ENCODE results near the gene EDN2. TPM values are rescaled to one million over a fixed set of nuclear protein-coding genes. Genes with fewer than 3 reads are reported as not detected.

Gene EDN2
- total and polyA plus RNA-seq, 2 donors (not counting 1 experiment from before 2014, with no cell fraction given): not detected

GRCh38 chr1:41493626-41494350, 9.3 kb upstream of the EDN2 start:
- H3K4me3 ChIP-seq (ENCODE audit: control extremely low read depth in 1 of 5, extremely low read depth in 1 of 5, insufficient read depth in 1 of 5, low read depth in 2 of 5, low read length in 4 of 5): no peak overlapping the region
- intact Hi-C loops (cut with micrococcal nuclease): no loop called here
- no peak overlapping the region for H2AFZ ChIP-seq (ENCODE audit: insufficient read depth, low read depth, low read length, poor library complexity, severe bottlenecking)
- H3K4me3 Mint-ChIP-seq: no peak overlapping the region
- DNase-seq (no peak), ATAC-seq (ENCODE audit: low read depth) (no peak)
- no peak overlapping the region for H3K9ac ChIP-seq (ENCODE audit: low read length)
- TF ChIP-seq EZH2 (IDR thresholded peaks at IDR 0.05; ENCODE audit: borderline replicate concordance, insufficient read depth, low read depth, low read length, poor library complexity, severe bottlenecking): no peak
- TF ChIP-seq, protein P1, sequence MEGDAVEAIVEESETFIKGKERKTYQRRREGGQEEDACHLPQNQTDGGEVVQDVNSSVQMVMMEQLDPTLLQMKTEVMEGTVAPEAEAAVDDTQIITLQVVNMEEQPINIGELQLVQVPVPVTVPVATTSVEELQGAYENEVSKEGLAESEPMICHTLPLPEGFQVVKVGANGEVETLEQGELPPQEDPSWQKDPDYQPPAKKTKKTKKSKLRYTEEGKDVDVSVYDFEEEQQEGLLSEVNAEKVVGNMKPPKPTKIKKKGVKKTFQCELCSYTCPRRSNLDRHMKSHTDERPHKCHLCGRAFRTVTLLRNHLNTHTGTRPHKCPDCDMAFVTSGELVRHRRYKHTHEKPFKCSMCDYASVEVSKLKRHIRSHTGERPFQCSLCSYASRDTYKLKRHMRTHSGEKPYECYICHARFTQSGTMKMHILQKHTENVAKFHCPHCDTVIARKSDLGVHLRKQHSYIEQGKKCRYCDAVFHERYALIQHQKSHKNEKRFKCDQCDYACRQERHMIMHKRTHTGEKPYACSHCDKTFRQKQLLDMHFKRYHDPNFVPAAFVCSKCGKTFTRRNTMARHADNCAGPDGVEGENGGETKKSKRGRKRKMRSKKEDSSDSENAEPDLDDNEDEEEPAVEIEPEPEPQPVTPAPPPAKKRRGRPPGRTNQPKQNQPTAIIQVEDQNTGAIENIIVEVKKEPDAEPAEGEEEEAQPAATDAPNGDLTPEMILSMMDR (IDR thresholded peaks at IDR 0.05): no peak
- H3K4me1 Mint-ChIP-seq: peaks cover 9% of the 10 kb centered on the region
- no peak overlapping the region for H3K27ac ChIP-seq (ENCODE audit: low read length in 2 of 2)
- no peaks in the 10 kb centered on the region for H3K79me2 ChIP-seq (ENCODE audit: control insufficient read depth, insufficient read depth, low read length)
- peaks cover 39% of the 10 kb centered on the region for H3K27me3 Mint-ChIP-seq
- H3K4me1 ChIP-seq (ENCODE audit: control insufficient read depth in 2 of 2, insufficient read depth in 2 of 2, low read length in 2 of 2): peaks cover 5 to 8% of the 10 kb centered on the region in 2 donors
- no peaks in the 10 kb centered on the region for H3K9me3 Mint-ChIP-seq (ENCODE audit: insufficient read depth)
- no peaks in the 10 kb centered on the region for H3K9me3 ChIP-seq (ENCODE audit: control extremely low read depth in 1 of 3, control insufficient read depth in 2 of 3, insufficient read depth in 1 of 3, low read length in 2 of 3)
- ChIA-PET POLR2A (no interaction called here), CTCF (no interaction called here)
- no peaks in the 10 kb centered on the region for H3K36me3 ChIP-seq (replicated peaks in 1 of 2; ENCODE audit: control extremely low read depth in 1 of 2, control insufficient read depth in 1 of 2, extremely low read depth in 1 of 2, insufficient read depth in 2 of 2, low read length in 1 of 2)
- H3K27me3 ChIP-seq (replicated peaks in 1 of 4; ENCODE audit: control extremely low read depth in 1 of 4, control insufficient read depth in 3 of 4, insufficient read depth in 4 of 4, low read length in 3 of 4): peaks cover 0 to 18% (median 5%) of the 10 kb centered on the region in 4 experiments
- no peaks in the 10 kb centered on the region for H4K20me1 ChIP-seq (ENCODE audit: control insufficient read depth, insufficient read depth, low read length, poor library complexity, severe bottlenecking)
- H3K27ac Mint-ChIP-seq: no peak overlapping the region
- WGBS (ENCODE audit: insufficient coverage): 100% methylated on average over 7 of the region's 9 CpGs
- no peak overlapping the region for H3K4me2 ChIP-seq (replicated peaks; ENCODE audit: low read depth, low read length, poor library complexity, severe bottlenecking)

- no peak overlapping the region for H3K9ac ChIP-seq (ENCODE audit: low read length)
- DNase-seq (no peak), ATAC-seq (ENCODE audit: low read depth) (no peak)
- H3K4me2 ChIP-seq (replicated peaks; ENCODE audit: low read depth, low read length, poor library complexity, severe bottlenecking): no peak overlapping the region
- H3K9me3 ChIP-seq (ENCODE audit: control extremely low read depth in 1 of 3, control insufficient read depth in 2 of 3, insufficient read depth in 1 of 3, low read length in 2 of 3): no peaks in the 10 kb centered on the region
- ChIA-PET CTCF (no interaction called here), POLR2A (no interaction called here)
- peaks cover 38% of the 10 kb centered on the region for H3K27me3 Mint-ChIP-seq
- H3K79me2 ChIP-seq (ENCODE audit: control insufficient read depth, insufficient read depth, low read length): no peaks in the 10 kb centered on the region
- no peak overlapping the region for H2AFZ ChIP-seq (ENCODE audit: insufficient read depth, low read depth, low read length, poor library complexity, severe bottlenecking)
- no peak overlapping the region for H3K27ac ChIP-seq (ENCODE audit: low read length in 2 of 2)
- H3K27me3 ChIP-seq (replicated peaks in 1 of 4; ENCODE audit: control extremely low read depth in 1 of 4, control insufficient read depth in 3 of 4, insufficient read depth in 4 of 4, low read length in 3 of 4): peaks cover 0 to 19% (median 5%) of the 10 kb centered on the region in 4 experiments
- no peak overlapping the region for H3K4me3 ChIP-seq (ENCODE audit: control extremely low read depth in 1 of 5, extremely low read depth in 1 of 5, insufficient read depth in 1 of 5, low read depth in 2 of 5, low read length in 4 of 5)
- no peak overlapping the region for H3K27ac Mint-ChIP-seq
- no peak overlapping the region for H3K4me3 Mint-ChIP-seq
- intact Hi-C loops (cut with micrococcal nuclease): no loop called here
- H3K4me1 Mint-ChIP-seq: peaks cover 7% of the 10 kb centered on the region
- no peaks in the 10 kb centered on the region for H4K20me1 ChIP-seq (ENCODE audit: control insufficient read depth, insufficient read depth, low read length, poor library complexity, severe bottlenecking)
- H3K36me3 ChIP-seq (replicated peaks in 1 of 2; ENCODE audit: control extremely low read depth in 1 of 2, control insufficient read depth in 1 of 2, extremely low read depth in 1 of 2, insufficient read depth in 2 of 2, low read length in 1 of 2): no peaks in the 10 kb centered on the region
- TF ChIP-seq, protein P1 (IDR thresholded peaks at IDR 0.05): no peak
- no peak for TF ChIP-seq EZH2 (IDR thresholded peaks at IDR 0.05; ENCODE audit: borderline replicate concordance, insufficient read depth, low read depth, low read length, poor library complexity, severe bottlenecking)
- 79% methylated on average over 4 of the region's 5 CpGs for WGBS (ENCODE audit: insufficient coverage)
- peaks cover 5 to 8% of the 10 kb centered on the region in 2 donors for H3K4me1 ChIP-seq (ENCODE audit: control insufficient read depth in 2 of 2, insufficient read depth in 2 of 2, low read length in 2 of 2)
- no peaks in the 10 kb centered on the region for H3K9me3 Mint-ChIP-seq (ENCODE audit: insufficient read depth)
These were observed 8.6 kb upstream of the EDN2 start for GRCh38 chr1:41493117-41493536.

Measured in B cell (primary cell).